ENCODE results near the gene CIZ1.

CIZ1 gene

DNA sequence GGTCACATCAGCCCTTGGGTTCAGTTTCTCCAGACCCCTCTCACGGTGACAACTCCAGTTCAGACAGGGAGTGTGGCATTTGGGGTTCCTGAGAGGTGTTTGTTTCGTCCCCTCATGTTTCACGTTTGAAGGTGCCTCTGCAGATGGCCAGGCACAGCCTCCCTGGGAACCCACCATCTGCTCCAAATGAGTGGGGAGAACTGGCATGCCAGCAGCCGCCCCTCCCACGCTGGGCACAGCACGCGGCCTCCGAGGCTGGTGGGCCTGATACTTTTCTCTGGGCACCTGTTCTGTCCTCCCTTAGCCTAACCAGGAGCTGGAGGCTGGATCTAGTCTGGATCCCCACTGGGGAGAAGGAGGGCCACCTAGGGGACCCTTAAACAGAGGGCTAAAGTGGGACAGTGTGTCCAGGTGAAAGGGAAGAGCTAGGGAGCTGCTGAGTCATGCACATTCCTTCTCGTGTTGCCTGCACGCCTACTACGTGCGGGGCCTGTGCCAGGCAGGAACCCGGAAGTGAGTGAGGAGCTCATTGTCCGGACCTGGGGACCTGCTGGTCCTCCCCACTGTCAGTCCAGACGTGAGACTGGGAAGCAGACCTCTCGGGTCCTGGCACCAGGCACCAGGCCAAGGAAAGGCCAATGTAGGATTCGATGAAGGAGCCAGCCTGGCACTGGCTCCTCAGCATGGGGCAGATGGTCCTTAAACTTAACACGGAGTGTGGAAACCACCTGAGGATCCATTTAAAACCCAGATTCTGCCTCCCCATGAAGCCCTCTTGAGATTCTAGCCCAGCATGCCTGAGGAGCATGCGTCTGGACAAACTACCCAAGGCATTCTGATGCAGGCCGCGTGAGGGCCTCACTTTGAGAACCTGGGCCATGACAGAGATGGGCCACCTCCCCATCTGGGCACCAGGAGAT is 23.5 kb upstream of the CIZ1 start:
- DNase-seq, result no peak

DNA sequence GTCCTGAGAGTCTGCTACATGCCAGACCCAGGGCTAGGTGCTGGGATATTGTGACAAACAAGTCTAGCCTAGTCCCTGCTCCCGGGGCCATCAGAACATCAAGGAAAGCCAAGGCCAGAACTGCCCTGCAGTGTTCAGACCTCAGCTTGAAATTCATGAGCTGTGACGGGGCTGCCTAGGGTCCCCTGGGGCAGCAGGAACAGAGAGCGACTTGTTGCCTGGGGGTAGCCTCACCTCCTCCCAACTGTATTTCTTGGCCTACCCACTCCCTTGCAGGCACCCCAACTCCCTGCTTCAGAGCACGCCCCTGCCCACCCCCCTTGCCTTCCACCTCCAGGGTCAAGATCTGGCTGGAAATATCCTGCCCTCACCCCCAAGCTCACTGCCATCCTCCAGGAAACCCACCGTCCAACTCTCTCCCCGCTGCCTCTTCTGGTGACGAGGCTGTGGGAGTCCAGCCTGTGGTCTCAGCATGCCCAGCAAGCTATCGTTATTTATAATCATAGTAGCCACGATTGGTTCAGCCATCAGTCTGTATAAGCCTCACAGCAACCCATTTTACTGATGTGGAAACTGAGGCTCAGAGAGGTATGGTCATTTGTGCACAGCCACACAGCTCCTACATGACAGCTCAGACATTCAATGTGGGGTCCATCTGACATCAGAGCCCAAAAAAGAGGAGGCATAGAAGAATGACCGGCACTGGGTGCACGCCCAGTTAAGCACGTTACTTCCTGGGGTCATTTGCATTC is 22.6 kb upstream of the CIZ1 start:
- no peak for DNase-seq

- no peak for DNase-seq
Measured at GRCh38 chr9:128211981-128212281, 20.6 kb upstream of the CIZ1 start.

DNA sequence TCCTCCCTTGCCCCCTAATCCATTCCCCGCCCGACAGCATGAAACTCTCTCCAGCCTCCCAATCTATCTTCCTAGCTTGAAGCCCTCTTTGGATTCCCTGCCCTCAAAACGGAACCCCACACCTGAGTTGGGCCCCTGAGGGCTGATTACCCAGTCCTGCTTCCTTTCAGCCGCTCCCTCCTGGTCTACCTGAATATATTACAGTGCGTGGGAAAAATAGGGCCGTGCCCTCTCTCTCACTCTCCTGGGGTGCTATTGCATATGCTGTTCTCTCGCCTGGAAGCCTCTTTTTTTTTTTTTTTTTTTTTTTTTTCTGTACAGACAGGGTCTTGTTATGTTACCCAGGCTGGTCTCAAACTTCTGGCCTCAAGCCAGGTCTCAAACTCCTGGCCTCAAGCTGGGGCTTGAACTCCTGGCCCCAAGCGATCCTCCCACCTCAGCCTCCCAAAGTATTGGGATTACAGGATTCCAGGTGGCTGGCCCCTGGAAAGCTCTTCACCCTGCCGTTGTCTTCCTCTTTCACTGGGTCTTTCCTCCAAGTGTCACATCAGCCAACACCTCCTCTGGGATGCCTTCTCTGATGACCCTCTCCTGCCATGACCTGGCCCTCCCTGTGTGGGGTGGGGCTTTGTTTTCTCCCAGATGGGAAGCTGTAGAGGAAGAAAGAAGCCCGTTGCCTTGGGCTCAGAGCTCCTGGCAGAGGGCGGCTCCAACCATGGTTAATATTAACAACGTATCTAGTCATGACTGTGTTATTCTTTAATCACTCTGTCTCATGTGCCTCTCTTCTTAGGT is 20.0 kb upstream of the CIZ1 start:
- no peak for DNase-seq

GRCh38 chr9:128208946-128209669 is 17.7 kb upstream of the CIZ1 start:
- no peak for DNase-seq

GRCh38 chr9:128208386-128208785 is 17.0 kb upstream of the CIZ1 start:
- DNase-seq, result no peak

- DNase-seq, result no peak
Measured at GRCh38 chr9:128206916-128207910, 15.8 kb upstream of the CIZ1 start.

- DNase-seq, result no peak
Measured at GRCh38 chr9:128206484-128206883, 15.1 kb upstream of the CIZ1 start.

GRCh38 chr9:128205296-128205944 is 14.0 kb upstream of the CIZ1 start:
- DNase-seq, result no peak

DNA sequence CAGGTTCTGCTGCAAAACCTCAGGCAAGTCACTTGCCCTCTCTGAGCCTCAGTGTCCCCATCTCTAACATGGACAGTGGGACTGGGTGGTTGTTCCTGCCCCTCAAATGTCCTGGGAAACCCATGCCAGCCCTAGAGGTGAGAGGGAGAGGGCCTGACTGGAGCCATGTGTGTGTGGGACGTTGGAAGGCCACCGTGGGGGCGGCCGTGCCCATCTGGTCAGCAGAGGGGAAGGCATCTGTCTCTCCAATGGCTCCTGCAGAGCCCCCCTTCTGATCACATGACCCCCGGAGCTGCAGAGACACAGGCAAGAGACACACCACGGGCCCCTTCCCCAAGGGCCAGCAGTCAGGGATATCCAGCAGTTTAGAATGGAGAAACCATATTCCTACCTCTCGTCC is 13.5 kb upstream of the CIZ1 start:
- DNase-seq, result no peak

DNA sequence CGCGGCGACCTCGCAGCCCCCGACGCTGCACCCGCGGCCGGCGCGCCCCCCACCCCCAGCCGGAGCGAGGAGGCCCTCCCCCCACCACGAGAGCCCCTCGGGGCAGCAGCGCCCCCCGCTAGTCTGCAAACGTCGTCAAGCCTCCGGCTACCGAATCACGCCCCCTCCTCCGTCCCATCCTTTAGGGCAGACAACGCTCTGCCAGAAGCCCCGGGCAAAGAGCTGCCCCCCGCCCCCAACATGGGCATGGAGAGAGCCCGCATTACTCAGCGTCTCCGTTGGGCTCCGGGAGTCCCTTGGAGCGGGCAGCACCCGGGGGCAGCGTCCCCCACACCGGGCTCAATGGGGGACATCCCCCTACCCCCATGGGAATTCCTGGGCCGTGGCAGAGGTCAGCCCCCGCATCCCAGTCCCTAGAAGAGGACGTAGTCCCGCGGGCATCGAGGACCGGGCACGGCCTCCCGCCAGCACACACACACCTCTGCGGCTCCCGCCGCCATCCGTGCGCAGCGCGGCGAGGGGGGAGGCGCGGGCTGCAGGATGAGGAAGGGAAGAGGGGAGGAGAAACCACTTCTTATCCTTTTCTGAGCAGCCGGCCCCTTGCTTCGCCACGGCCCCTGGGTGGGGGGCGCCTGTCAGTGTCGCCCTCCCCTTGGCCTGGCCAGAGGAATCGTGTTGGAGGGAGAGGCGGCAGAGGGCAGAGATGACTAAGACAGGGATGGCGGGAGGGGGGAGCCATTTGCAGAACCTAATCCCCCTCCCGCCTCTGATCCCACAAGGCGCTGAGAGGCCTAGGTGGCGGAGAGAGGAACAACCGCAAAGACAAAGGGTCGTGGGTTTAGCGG is 12.6 kb upstream of the CIZ1 start:
- DNase-seq, result peak; percentile 64

DNA sequence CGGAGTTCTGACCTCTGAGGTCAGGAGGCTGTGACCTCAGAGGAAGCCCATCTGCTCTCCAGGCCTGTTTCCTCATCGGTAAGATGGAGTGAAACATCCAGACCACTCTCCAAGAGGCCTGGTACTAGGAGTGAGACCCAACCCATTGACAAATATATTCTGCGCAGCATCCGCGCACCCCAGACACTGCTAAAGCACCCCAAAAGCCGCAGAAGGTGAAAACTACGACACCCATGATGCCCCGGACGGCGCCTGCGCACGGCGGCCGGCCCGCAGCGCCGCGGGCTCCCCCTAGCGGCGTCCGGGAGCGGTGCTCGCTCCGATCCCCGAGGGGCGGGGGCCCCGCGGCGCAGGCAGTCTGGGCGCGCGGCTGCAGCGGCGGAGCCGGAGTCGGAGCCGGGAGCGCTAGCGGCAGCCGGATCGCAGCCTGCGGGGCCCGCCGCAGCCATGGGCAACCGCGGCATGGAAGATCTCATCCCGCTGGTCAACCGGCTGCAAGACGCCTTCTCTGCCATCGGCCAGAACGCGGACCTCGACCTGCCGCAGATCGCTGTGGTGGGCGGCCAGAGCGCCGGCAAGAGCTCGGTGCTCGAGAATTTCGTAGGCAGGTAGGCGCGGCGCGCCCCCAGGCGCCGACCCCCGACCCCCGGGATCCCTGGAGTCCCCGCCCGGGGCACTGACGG is 11.8 kb upstream of the CIZ1 start, which contains the start of gene DNM1:
Gene DNM1, plus strand, starts transcription at position 356 of the 683 bp plus-strand sequence. Its CDS starts 92 bp downstream, at position 448.
- DNase-seq, result peak; percentile 72

DNA sequence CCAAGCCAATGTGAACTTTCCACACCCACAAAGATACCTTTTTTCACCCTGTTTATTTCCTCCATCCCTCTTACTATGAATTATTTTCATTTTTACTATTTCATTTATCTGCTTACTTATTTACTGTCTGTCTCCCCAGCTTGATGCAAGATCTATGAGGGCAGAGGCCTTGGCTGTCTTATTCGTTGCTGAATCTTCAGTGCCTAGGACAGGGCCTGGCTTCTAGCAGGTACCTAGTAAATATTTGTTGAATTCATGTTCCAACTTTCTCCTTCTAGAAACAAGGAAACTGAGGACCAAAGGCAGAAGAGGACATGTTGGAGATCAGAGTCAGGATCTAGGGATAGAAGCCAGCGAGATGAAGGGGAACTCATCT is 11.3 kb upstream of the CIZ1 start:
- no peak for DNase-seq

- no peak for DNase-seq
Measured at GRCh38 chr9:128201441-128202369, 10.3 kb upstream of the CIZ1 start.

DNA sequence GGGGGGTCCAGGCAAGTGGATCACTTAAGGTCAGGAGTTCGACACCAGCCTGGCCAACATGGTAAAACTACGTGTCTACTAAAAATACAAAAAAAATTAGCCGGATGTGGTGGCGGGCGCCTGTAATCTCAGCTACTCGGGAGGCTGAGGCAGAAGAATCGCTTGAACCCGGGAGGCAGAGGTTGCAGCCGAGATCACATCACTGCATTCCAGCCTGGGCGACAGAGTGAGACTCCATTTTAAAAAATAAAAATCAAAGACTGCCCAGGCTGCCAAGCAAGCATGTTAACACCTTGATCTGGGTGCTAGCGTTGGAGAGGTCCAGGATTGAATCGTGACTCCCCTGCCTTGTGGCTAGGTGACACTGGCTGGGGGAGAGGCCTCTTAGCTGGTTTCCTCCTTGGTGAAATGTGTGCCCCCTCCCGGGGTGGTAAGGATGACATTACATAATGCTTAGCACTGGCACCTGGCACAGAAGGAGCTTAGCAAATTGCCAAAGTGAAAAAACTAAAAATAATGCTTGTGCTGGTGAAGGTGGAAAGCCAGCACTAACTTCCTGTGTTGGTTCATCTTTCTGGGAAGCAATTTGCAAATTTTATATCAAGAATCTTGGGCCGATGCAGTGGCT is 2.2 kb upstream of the CIZ1 start:
- DNase-seq, result no peak

- no peak for DNase-seq
Measured at GRCh38 chr9:128192601-128193371, 1.4 kb upstream of the CIZ1 start.
